ENCODE measurements around the gene ALG8. TPM values are rescaled to one million over a fixed set of nuclear protein-coding genes. Genes with fewer than 3 reads are reported as not detected.

ALG8 gene
- polyA plus RNA-seq, 1 donor from 2014 or later, result 42.1 TPM

GRCh38 chr11:78061921-78062311 lies 77.5 kb downstream of the ALG8 start:
- H3K9me2 ChIP-seq (ENCODE audit: insufficient read depth, low read length), result no peaks in the 10 kb centered on the region

GRCh38 chr11:78061088-78061920 lies 78.1 kb downstream of the ALG8 start:
- no peaks in the 10 kb centered on the region for H4K20me1 ChIP-seq (ENCODE audit: insufficient read depth)
- no peaks in the 10 kb centered on the region for H3K9me2 ChIP-seq (ENCODE audit: insufficient read depth, low read length)
- no peak overlapping the region for H2AFZ ChIP-seq (ENCODE audit: low read depth, low read length)
- no peak for TF ChIP-seq TAF1 (IDR thresholded peaks at IDR 0.05; ENCODE audit: low read depth)
- no peak overlapping the region for H3K4me2 ChIP-seq (ENCODE audit: low read length)
- no peaks in the 10 kb centered on the region for H3K79me2 ChIP-seq (replicated peaks; ENCODE audit: insufficient read depth, low read length)
- no peaks in the 10 kb centered on the region for H3K27me3 ChIP-seq (ENCODE audit: insufficient read depth, low read depth, low read length)
- no peaks in the 10 kb centered on the region for H3K36me3 ChIP-seq (ENCODE audit: insufficient read depth, low read length)
- no peak overlapping the region for H3K9ac ChIP-seq (ENCODE audit: low read length)
- H3F3A ChIP-seq (ENCODE audit: insufficient read depth, low read length, poor library complexity, severe bottlenecking), result no peaks in the 10 kb centered on the region
- H3K9me3 ChIP-seq (ENCODE audit: low read length), result no peaks in the 10 kb centered on the region
- H3K4me3 ChIP-seq (ENCODE audit: low read length), result no peak overlapping the region
- no peak overlapping the region for H3K27ac ChIP-seq (ENCODE audit: low read length)

More at GRCh38 chr11:78061921-78062311, 77.5 kb downstream of the ALG8 start:
- Histone ChIP-seq H2AFZ (ENCODE audit: low read depth, low read length) (no peak overlapping the region), H3K27ac (ENCODE audit: low read length) (no peak overlapping the region), H3F3A (ENCODE audit: insufficient read depth, low read length, poor library complexity, severe bottlenecking) (no peaks in the 10 kb centered on the region), H4K20me1 (ENCODE audit: insufficient read depth) (no peaks in the 10 kb centered on the region), H3K9ac (ENCODE audit: low read length) (no peak overlapping the region), H3K9me3 (ENCODE audit: low read length) (no peaks in the 10 kb centered on the region), H3K27me3 (ENCODE audit: insufficient read depth, low read depth, low read length) (no peaks in the 10 kb centered on the region), H3K4me2 (ENCODE audit: low read length) (no peak overlapping the region), H3K79me2 (replicated peaks; ENCODE audit: insufficient read depth, low read length) (no peaks in the 10 kb centered on the region), H3K4me3 (ENCODE audit: low read length) (no peak overlapping the region), H3K36me3 (ENCODE audit: insufficient read depth, low read length) (no peaks in the 10 kb centered on the region)
- TF ChIP-seq REST (IDR thresholded peaks at IDR 0.05; ENCODE audit: borderline replicate concordance) (no peak), EZH2 (IDR thresholded peaks at IDR 0.05; ENCODE audit: borderline replicate concordance, insufficient read depth, low read length, poor library complexity, severe bottlenecking) (no peak), POLR2AphosphoS5 (IDR thresholded peaks at IDR 0.05) (no peak), SMC3 (conservative IDR thresholded peaks at IDR 0.05; ENCODE audit: poor library complexity) (no peak), MXI1 (conservative IDR thresholded peaks at IDR 0.05; ENCODE audit: poor library complexity, severe bottlenecking) (no peak), EP300 (conservative IDR thresholded peaks at IDR 0.05; ENCODE audit: poor library complexity, severe bottlenecking) (no peak)

- Histone ChIP-seq H3K36me3 (ENCODE audit: insufficient read depth, low read length) (no peaks in the 10 kb centered on the region), H3K27me3 (ENCODE audit: insufficient read depth, low read depth, low read length) (no peaks in the 10 kb centered on the region), H2AFZ (ENCODE audit: low read depth, low read length) (no peak overlapping the region), H3F3A (ENCODE audit: insufficient read depth, low read length, poor library complexity, severe bottlenecking) (no peaks in the 10 kb centered on the region), H3K79me2 (replicated peaks; ENCODE audit: insufficient read depth, low read length) (no peaks in the 10 kb centered on the region), H3K9me3 (ENCODE audit: low read length) (no peaks in the 10 kb centered on the region), H3K4me2 (ENCODE audit: low read length) (no peak overlapping the region), H4K20me1 (ENCODE audit: insufficient read depth) (no peaks in the 10 kb centered on the region), H3K9ac (ENCODE audit: low read length) (no peak overlapping the region), H3K4me3 (ENCODE audit: low read length) (no peak overlapping the region), H3K27ac (ENCODE audit: low read length) (no peak overlapping the region), H3K9me2 (ENCODE audit: insufficient read depth, low read length) (no peaks in the 10 kb centered on the region)
- TF ChIP-seq CTCF (IDR thresholded peaks at IDR 0.05; ENCODE audit: poor library complexity, severe bottlenecking), result no peak
- TF ChIP-seq SMC3 (conservative IDR thresholded peaks at IDR 0.05; ENCODE audit: poor library complexity), result no peak
- TF ChIP-seq MXI1 (conservative IDR thresholded peaks at IDR 0.05; ENCODE audit: poor library complexity, severe bottlenecking), result no peak
- TF ChIP-seq REST (IDR thresholded peaks at IDR 0.05; ENCODE audit: borderline replicate concordance), result no peak
- no peak for TF ChIP-seq RAD21 (conservative IDR thresholded peaks at IDR 0.05)
- TF ChIP-seq TAF1 (IDR thresholded peaks at IDR 0.05; ENCODE audit: low read depth), result no peak
- TF ChIP-seq POLR2AphosphoS5 (IDR thresholded peaks at IDR 0.05), result no peak
- no peak for TF ChIP-seq EZH2 (IDR thresholded peaks at IDR 0.05; ENCODE audit: borderline replicate concordance, insufficient read depth, low read length, poor library complexity, severe bottlenecking)
- TF ChIP-seq EP300 (conservative IDR thresholded peaks at IDR 0.05; ENCODE audit: poor library complexity, severe bottlenecking), result no peak
Measured at GRCh38 chr11:78060533-78060932, 78.9 kb downstream of the ALG8 start.
